Adrenal gland (tissue), 12 donors: ENCODE results near the gene LINC01488. TPM values are rescaled to one million over a fixed set of nuclear protein-coding genes. Genes with fewer than 3 reads are reported as not detected.

ENCODE experiments used
- DNase-seq, 7 donors: peaks; one replicate each; pipeline ENCODE4 v3.0.0-alpha.2; 2019 to 2020
- H3K27ac ChIP-seq, 5 donors: fragments of 200-600 bp; sonication (generic) in 4 of 5; 1 replicate in 3 of 5; 2 replicates in 2 of 5; pipeline versions ENCODE4 v1.5.1 to v1.8.0; 2016 to 2020; ENCODE audit warnings: mild to moderate bottlenecking in 1 of 5
- H3K27me3 ChIP-seq: fragments of 200-600 bp; 2 replicates; pipeline ENCODE4 v1.8.0; 2021
- H3K36me3 ChIP-seq, 2 donors: fragments of 200-600 bp; replicated peaks in 1 of 2; 1 replicate in 1 of 2; 2 replicates in 1 of 2; pipeline versions ENCODE4 v1.5.1 to v1.8.0; 2018 to 2022
- H3K4me1 ChIP-seq, 2 donors: fragments of 200-600 bp; replicated peaks in 1 of 2; 1 replicate in 1 of 2; 2 replicates in 1 of 2; pipeline versions ENCODE4 v1.5.1 to v1.8.0; 2018 to 2021
- H3K4me3 ChIP-seq, 4 donors: fragments of 200-600 bp; sonication (generic) in 3 of 4; one replicate each; pipeline ENCODE4 v1.5.1; 2016 to 2018
- H3K9me3 ChIP-seq, 3 donors: fragments of 200-600 bp; sonication (generic) in 1 of 3; replicated peaks in 1 of 3; 1 replicate in 2 of 3; 2 replicates in 1 of 3; pipeline versions ENCODE4 v1.5.1 to v1.8.0; 2016 to 2021
- CTCF ChIP-seq, 6 experiments: fragments of 450-650 bp in 4 of 6; fragments of 200-600 bp in 2 of 6; sonication (generic) in 1 of 6; IDR thresholded peaks; 1 replicate in 5 of 6; 2 replicates in 1 of 6; pipeline versions ENCODE4 v1.5.1 to v1.8.0; 2016 to 2021; ENCODE audit warnings: antibody characterized with exemption in 6 of 6, mild to moderate bottlenecking in 2 of 6, moderate library complexity in 1 of 6
- POLR2A ChIP-seq, 2 donors: fragments of 450-650 bp; IDR thresholded peaks; one replicate each; pipeline ENCODE4 v1.6.1; 2017; ENCODE audit warnings: antibody characterized with exemption in 2 of 2, mild to moderate bottlenecking in 2 of 2, moderate library complexity in 1 of 2
- WGBS, 4 donors: extraction: QIAGEN DNeasy Blood & Tissue Kit in 2 of 4; methylation state at CpG; one replicate each; pipeline versions ENCODE4 v1.1.5 to v1.1.7; 2013 to 2017; 5-methylcytosine and 5-hydroxymethylcytosine counted together
- intact Hi-C, 2 donors: fragments of 100-400 bp; cut with DNase I; formaldehyde crosslinking; loops; one replicate each; pipeline versions ENCODE4 v1.14.1 to v1.15.0; 2022 to 2023
- polyA plus RNA-seq, 3 donors: library from polyadenylated mRNA; stranded (reverse); fragments of 200-250 nt in 2 of 3; fragments of 350-450 nt in 1 of 3; fragmentation: Illumina TruSeq in 1 of 3; extraction: RNeasy Lipid Tissue Mini Kit (QIAGEN cat#74804) in 1 of 3; gene quantifications; one replicate each; pipeline ENCODE4 v1.2.3, GENCODE V29; 2013 to 2014
- total RNA-seq, 9 donors: library from RNA; depleted of rRNA in 4 of 9; stranded (reverse); fragments of >200 nt in 4 of 9; fragments of 120-200 nt in 1 of 9; fragmentation: NEBNext Ultra II Directional in 1 of 9; extraction: Animal tissue kit (Norgen Biotek cat#: 25700) in 1 of 9; gene quantifications; one replicate each; pipeline versions ENCODE4 v1.1.0 to v1.2.4, GENCODE V29; 2013 to 2023
- donor health status: healthy with polysubstance abuse.
- donor health status: Bipolar disorder and iron deficiency.
- donor health status: DM: yes; HTN: yes; CAD: no.
- donor health status: DM: no; HTN: no; CAD: no.
- donor health status: DM: no; HTN: no; CAD: no.
- donor health status: DM: yes; HTN: yes; CAD: no.

LINC01488 gene
- total and polyA plus RNA-seq, 12 donors: not detected

DNA sequence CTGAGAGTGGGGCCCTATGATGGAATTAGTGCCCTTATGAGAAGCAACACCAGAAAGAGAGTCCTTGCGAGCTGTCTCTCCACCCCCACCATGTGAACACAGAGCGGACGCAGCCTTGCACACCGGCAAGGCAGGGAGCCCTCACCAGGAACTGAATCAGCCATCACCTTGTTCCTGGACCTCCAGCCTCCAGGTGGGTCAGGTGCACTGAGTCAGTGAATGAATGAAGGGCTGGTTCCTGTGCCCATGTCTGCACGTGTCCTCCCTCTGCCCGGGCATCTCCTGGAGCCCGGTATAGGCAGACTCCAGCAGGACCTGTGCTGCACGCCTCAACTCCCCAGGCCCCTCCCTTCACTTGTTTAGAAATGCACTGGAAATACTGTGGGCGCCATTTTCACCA lies 54.9 kb downstream of the LINC01488 start:
- Histone ChIP-seq H3K9me3 (no peaks in the 10 kb centered on the region), H3K27ac (no peak overlapping the region), H3K27me3 (no peaks in the 10 kb centered on the region), H3K36me3 (no peaks in the 10 kb centered on the region), H3K4me1 (no peaks in the 10 kb centered on the region), H3K4me3 (no peak overlapping the region)
- peak in 1 of 7 donors; percentile 1 for DNase-seq
- 89 to 95% (median 92%) methylated on average over 9 of the region's 9 CpGs for WGBS, 4 donors
- intact Hi-C loops: no loop called here
- TF ChIP-seq POLR2A (IDR thresholded peaks at IDR 0.05) (no peak), CTCF (IDR thresholded peaks at IDR 0.05) (no peak)

DNA sequence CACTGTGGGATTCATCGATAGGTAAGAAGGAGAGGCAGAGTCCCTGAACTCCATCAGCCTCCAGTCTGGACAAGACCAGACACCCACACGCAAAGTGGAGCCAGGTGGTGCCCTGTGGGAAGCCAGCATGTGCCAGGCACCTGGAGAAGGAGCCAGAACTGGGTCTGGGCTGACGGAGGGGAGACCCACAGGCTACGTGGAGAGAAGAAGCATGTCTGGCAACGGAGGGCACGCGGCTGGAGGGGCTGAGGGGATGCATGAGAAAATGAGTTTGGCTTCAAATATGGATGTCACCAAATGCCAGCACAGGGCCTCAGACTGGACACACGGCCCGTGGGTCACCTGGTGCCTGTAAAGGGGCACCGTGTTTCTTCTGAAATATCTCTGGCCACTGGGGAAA lies 55.7 kb downstream of the LINC01488 start:
- Histone ChIP-seq H3K27ac (no peak overlapping the region), H3K9me3 (no peaks in the 10 kb centered on the region), H3K4me1 (no peaks in the 10 kb centered on the region), H3K4me3 (no peak overlapping the region), H3K36me3 (no peaks in the 10 kb centered on the region), H3K27me3 (no peaks in the 10 kb centered on the region)
- no peak for TF ChIP-seq CTCF (IDR thresholded peaks at IDR 0.05)
- TF ChIP-seq POLR2A (IDR thresholded peaks at IDR 0.05): no peak
- intact Hi-C loops: no loop called here
- 86 to 95% (median 90%) methylated on average over 9 to 10 of the region's 10 CpGs for WGBS, 4 donors
- no peak for DNase-seq

GRCh38 chr11:69537855-69538640 lies 56.6 kb downstream of the LINC01488 start:
- Histone ChIP-seq H3K4me1 (no peaks in the 10 kb centered on the region), H3K9me3 (no peaks in the 10 kb centered on the region), H3K36me3 (no peaks in the 10 kb centered on the region), H3K27ac (no peak overlapping the region), H3K27me3 (no peaks in the 10 kb centered on the region), H3K4me3 (no peak overlapping the region)
- 79 to 93% (median 89%) methylated on average over 10 to 12 of the region's 12 CpGs for WGBS, 4 donors
- DNase-seq: no peak
- TF ChIP-seq POLR2A (IDR thresholded peaks at IDR 0.05) (no peak), CTCF (IDR thresholded peaks at IDR 0.05) (no peak)
- intact Hi-C loops: no loop called here

DNA sequence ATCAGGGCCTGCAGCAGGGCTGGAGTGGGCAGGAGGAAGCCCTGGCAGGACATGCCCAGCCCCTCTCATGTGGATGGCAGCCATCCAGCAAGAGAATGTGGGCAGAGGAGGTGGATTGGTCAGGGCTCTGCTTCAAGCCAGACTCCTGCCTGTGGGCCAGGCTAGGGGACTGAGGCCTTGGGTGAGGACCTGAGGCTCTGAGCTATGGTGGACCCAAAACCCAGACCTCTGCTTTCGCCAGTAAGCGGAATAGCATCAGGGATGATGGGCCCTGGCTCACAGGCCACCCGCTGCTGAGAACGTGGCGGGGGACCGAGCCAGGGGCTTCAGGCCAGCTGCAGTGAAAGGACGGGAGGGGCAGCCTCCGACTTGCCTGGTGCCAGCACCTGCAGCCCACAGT lies 57.4 kb downstream of the LINC01488 start:
- WGBS, 4 donors: 86 to 100% (median 93%) methylated on average over 4 to 8 of the region's 8 CpGs
- no peaks in the 10 kb centered on the region for H3K27me3 ChIP-seq
- H3K4me3 ChIP-seq: no peak overlapping the region
- no peaks in the 10 kb centered on the region for H3K9me3 ChIP-seq
- no peak overlapping the region for H3K27ac ChIP-seq
- peak in 1 of 7 donors; percentile 4 for DNase-seq
- no peaks in the 10 kb centered on the region for H3K4me1 ChIP-seq
- H3K36me3 ChIP-seq: no peaks in the 10 kb centered on the region
- TF ChIP-seq CTCF (IDR thresholded peaks at IDR 0.05) (no peak), POLR2A (IDR thresholded peaks at IDR 0.05) (no peak)
- intact Hi-C loops: no loop called here
